HG03354 (cell line): ENCODE results near the gene SERPINA3.
"Not testable (repeated sequence)": the region's sequence is repeated elsewhere in the genome, so short reads cannot be mapped to it uniquely, and the experiment has no call there.

Source experiments
- ATAC-seq: cut with Tn5 transposase; IDR thresholded peaks from one replicate; pipeline ENCODE4 v1.9.1; 2021; ENCODE audit warnings: mild to moderate bottlenecking; ENCODE audit not compliant: unreplicated experiment, poor library complexity, severe bottlenecking

SERPINA3 gene

GRCh38 chr14:94628578-94628977, 16.4 kb downstream of the SERPINA3 start:
- no peak for ATAC-seq

- no peak for ATAC-seq
Measured at GRCh38 chr14:94630396-94630795, 18.2 kb downstream of the SERPINA3 start.

GRCh38 chr14:94631050-94631449, 18.9 kb downstream of the SERPINA3 start:
- ATAC-seq: no peak

GRCh38 chr14:94631536-94632304, 19.5 kb downstream of the SERPINA3 start:
- ATAC-seq: no peak

- ATAC-seq: no peak
Measured at GRCh38 chr14:94632305-94632590, 20.1 kb downstream of the SERPINA3 start.

GRCh38 chr14:94633121-94633520, 20.9 kb downstream of the SERPINA3 start:
- ATAC-seq: no peak

- ATAC-seq: no peak
Measured at GRCh38 chr14:94635154-94635553, 23.0 kb downstream of the SERPINA3 start.

GRCh38 chr14:94636744-94637412, 24.7 kb downstream of the SERPINA3 start:
- ATAC-seq: no peak

GRCh38 chr14:94637814-94638213, 25.6 kb downstream of the SERPINA3 start:
- not testable (repeated sequence) for ATAC-seq

GRCh38 chr14:94638339-94638738, 26.1 kb downstream of the SERPINA3 start:
- no peak for ATAC-seq

GRCh38 chr14:94638961-94639817, 27.0 kb downstream of the SERPINA3 start:
- no peak for ATAC-seq

GRCh38 chr14:94640721-94641631, 28.8 kb downstream of the SERPINA3 start:
- no peak for ATAC-seq

GRCh38 chr14:94641632-94641955, 29.4 kb downstream of the SERPINA3 start:
- no peak for ATAC-seq

- ATAC-seq: no peak
Measured at GRCh38 chr14:94643316-94644101, 31.3 kb downstream of the SERPINA3 start.

GRCh38 chr14:94644102-94644535, 31.9 kb downstream of the SERPINA3 start:
- no peak for ATAC-seq

- ATAC-seq: no peak
Measured at GRCh38 chr14:94646066-94646465, 33.9 kb downstream of the SERPINA3 start.

GRCh38 chr14:94646481-94646880, 34.3 kb downstream of the SERPINA3 start:
- ATAC-seq: no peak

- no peak for ATAC-seq
Measured at GRCh38 chr14:94648801-94649200, 36.6 kb downstream of the SERPINA3 start.
